SHP77 treated with DMSO at 0.1 percent for 48 hours (cell line): ENCODE data around the gene CISD1.
A peak's percentile ranks its signal among the peaks of the same experiment; 100 is the strongest.

ENCODE experiments used
- DNase-seq: peaks from one replicate; lab custom pipeline; 2025; lab: John Stamatoyannopoulos, UW

Gene CISD1

GRCh38 chr10:58311026-58311425, 42.1 kb downstream of the CISD1 start:
- DNase-seq = no peak

GRCh38 chr10:58316874-58317273, 47.9 kb downstream of the CISD1 start:
- no peak for DNase-seq

- no peak for DNase-seq
Observed at GRCh38 chr10:58318346-58318745, 49.4 kb downstream of the CISD1 start.

- no peak for DNase-seq
Observed at GRCh38 chr10:58319599-58319998, 50.6 kb downstream of the CISD1 start.

GRCh38 chr10:58320351-58321049, 51.5 kb downstream of the CISD1 start:
- no peak for DNase-seq

GRCh38 chr10:58322072-58322834, 53.3 kb downstream of the CISD1 start:
- DNase-seq = no peak

- DNase-seq = no peak
Observed at GRCh38 chr10:58322835-58323209, 53.9 kb downstream of the CISD1 start.

GRCh38 chr10:58326967-58327381, 58.0 kb downstream of the CISD1 start:
- no peak for DNase-seq

- DNase-seq = no peak
Observed at GRCh38 chr10:58328233-58328632, 59.3 kb downstream of the CISD1 start.

- DNase-seq = no peak
Observed at GRCh38 chr10:58330431-58330830, 61.5 kb downstream of the CISD1 start.

- DNase-seq = no peak
Observed at GRCh38 chr10:58331646-58332045, 62.7 kb downstream of the CISD1 start.

- DNase-seq = peak; percentile 34
Observed at GRCh38 chr10:58334817-58335305, 65.9 kb downstream of the CISD1 start, which contains the start of gene UBE2D1. Gene UBE2D1, plus strand, starts transcription at chr10:58335006. Its CDS starts 196 bp downstream, at chr10:58335202.

GRCh38 chr10:58335306-58336005, 66.5 kb downstream of the CISD1 start:
- no peak for DNase-seq

- no peak for DNase-seq
Observed at GRCh38 chr10:58336242-58336641, 67.3 kb downstream of the CISD1 start.
